Stimulated activated CD4-positive, alpha-beta T cell treated with anti-CD3 and anti-CD28 coated beads, Interleukin-1b, Interleukin-23, amount 100 ng/mL, for 24 hours (primary cell): Measurements from ENCODE around the gene PRKG1.

Experiments used
- DNase-seq, 4 experiments: peaks; one replicate each; pipeline ENCODE4 v3.0.0-alpha.2; 2020; ENCODE audit warnings: low read depth in 4 of 4, low spot score in 1 of 4

PRKG1 gene

GRCh38 chr10:51857305-51857704, 783.0 kb downstream of the PRKG1 start:
- DNase-seq, result no peak

GRCh38 chr10:51860257-51860656, 786.0 kb downstream of the PRKG1 start:
- no peak for DNase-seq

DNA sequence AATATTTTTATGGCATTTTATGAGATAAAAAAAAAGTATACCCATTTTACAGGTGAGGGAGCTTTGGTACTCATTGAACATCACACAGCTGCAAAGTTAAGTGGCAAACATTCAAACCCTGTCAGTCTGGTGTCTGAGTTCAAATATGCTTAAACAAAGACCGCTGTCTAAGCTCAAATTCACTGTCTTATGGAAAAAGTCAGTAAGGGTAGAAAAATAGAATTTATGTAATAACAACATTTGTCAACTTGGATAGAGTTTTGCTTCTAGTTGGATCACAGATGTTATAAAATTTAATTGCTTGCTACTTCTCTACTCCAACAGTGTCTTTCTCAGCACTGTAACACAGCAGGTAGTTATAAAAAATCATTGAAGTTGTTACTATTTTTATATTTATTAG, 786.8 kb downstream of the PRKG1 start:
- no peak for DNase-seq

GRCh38 chr10:51861731-51862130, 787.4 kb downstream of the PRKG1 start:
- DNase-seq, result no peak

DNA sequence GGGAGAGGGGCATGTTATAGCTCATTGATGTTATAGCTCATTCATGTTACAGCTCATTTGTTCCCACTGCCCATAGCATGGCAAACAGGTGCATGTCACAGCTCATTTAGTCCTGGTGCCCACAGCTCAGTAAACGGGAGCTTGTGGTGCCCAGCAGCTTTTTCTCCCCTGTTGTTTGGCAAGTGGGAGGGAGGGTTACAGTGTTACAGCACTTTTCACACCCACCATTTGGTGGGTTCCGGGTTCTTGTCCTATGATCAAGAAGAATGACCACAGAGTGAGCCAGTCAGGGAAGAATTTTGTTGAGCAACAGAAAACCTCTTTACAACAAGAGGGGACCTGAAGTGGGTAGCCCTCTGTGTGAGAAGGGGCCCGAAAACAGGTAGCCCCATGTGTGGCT, 787.9 kb downstream of the PRKG1 start:
- no peak for DNase-seq

GRCh38 chr10:51867956-51868355, 793.7 kb downstream of the PRKG1 start:
- DNase-seq, result no peak

DNA sequence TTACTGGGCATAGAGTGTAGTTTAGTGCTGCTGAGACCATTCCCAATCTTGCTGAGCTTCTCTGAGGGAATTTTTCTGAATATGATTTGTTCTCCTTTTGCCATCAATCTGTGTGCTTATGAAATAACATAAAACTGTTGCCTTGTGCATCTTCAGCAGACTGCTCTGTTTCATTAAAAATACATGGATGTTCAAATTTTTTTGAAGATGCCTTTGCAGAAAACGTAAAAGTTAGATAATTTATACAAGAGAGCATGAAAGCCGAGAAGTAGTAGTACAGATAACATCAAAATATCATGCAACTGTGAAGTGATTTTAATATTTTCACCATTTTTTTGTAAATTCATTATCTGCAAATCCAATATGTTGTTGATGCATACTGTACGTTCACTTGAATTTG, 799.8 kb downstream of the PRKG1 start:
- no peak for DNase-seq

DNA sequence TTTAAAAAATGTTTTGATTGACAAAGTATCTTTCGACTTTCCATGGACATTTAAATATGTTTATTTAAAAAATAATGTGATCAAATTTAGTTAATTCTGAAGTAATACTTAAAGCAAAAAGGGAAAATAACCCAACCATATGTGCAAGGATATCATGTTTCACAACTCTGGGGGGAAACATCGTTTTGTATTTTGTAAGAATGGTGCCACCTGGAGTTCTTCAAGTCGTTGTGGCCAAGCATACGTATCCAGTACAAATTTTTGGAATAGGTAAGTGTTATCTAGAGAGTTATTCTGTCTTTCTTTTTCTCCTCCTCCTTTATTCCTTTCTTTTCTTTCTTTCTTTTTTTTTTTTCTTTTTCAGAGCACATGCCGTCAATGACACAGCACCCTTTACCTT, 801.3 kb downstream of the PRKG1 start:
- no peak for DNase-seq

DNA sequence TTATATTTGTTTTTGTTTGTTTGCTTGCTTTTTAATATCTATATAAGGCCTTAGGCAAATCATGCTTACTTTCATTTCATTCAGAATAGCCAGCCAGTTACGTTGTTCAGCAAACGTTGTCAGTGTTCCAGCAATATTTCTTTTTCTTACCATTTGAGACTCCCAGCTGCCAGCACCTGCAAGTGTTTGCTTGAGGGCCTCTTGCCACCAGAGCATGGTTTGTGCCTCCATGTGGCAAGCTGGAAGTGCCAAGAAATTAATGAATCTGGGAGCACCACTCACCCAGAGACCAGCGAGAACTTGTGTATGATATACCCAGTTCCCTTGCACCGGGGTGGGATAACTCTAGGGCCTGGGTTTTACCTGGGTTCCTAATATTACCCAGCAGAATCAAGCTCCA, 802.2 kb downstream of the PRKG1 start:
- DNase-seq, result no peak

- no peak for DNase-seq
Observed at GRCh38 chr10:51876979-51877378, 802.7 kb downstream of the PRKG1 start.

GRCh38 chr10:51877636-51878035, 803.3 kb downstream of the PRKG1 start:
- DNase-seq, result no peak

DNA sequence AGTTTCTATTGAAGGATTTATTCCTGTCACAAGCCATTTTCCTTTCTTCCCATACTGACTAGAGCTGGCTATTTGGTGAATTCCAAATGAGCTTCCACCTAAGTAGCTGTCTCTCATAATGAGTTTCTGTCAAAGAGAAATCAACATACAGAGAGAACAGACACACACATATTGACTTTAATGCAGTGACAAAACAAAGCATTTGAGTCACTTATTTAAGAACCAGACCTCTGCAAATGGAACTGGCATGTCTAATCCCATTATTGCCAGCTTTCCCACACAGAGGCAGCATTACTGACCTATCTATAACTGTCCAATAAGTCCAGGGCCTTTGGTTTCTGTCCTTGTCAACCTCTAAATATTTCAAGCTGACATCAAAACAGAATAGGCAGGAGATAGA, 804.4 kb downstream of the PRKG1 start:
- DNase-seq, result no peak

DNA sequence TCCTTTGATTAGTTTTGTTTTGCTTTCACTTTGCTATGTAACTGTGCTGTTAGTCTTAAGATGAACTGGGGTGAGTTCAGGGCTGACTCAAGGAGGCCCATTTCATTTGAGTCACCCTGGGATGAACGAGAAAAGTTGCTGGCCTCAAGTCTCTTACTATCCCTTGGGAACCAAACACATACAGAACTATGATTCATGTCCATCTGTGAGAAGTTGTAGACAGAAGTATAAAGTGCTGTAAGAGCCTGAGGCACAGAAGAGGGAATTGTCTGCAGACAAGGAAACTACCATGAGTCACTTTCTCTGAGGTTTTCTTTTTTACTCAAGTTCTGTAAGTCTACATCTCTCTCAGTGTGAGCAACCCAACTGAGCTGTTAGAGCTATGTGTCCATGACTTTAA, 805.0 kb downstream of the PRKG1 start:
- DNase-seq, result no peak

DNA sequence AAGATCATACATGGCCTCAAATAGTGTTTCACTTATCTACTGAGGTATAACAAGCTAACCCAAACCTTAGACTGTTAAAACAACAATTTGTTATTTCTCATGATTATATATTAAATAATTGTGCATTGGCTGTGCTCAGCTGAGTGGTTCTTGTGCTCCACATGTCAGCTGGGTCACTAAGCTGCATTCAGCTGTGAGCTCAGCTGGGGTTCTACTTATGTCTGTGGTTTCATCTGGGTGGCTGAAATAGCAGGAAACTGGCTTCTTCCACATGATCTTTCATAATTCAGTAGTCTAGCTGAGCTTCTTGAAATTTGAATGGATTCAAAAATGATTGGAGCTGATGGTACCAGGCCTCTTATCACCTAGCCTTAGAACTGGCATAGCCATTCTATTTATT, 806.9 kb downstream of the PRKG1 start:
- no peak for DNase-seq

DNA sequence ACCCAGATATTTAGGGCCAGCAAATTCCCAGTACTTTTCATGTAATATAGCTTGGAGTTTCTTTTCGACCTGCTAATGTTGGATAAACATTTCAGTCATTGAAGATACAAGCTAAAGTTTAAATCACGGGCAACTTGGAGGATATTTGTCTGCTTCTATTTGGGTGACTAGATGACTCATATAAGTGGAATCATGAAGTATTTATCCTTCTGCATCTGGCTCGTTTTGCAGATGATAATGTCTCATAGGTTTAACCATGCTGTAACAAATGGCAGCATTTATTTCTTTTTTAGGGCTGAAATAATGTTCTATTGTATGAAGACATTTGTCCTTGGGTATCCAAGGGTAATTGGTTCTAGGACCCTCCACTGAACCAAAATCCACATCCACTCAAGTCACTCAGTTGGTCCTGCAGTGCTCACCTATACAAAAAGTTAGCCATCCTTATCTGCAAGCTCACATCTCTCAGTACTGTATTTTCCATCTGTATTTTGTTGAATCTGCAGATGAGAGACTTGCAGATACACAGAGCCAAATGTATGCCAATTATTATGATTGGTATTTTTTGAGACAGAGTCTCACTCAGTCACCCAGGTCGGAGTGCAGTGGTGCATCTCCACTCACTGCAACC, 812.3 kb downstream of the PRKG1 start:
- DNase-seq, result no peak

GRCh38 chr10:51888263-51888662, 814.0 kb downstream of the PRKG1 start:
- no peak for DNase-seq

- no peak for DNase-seq
Observed at GRCh38 chr10:51892313-51892712, 818.0 kb downstream of the PRKG1 start.

- DNase-seq, result no peak
Observed at GRCh38 chr10:51892965-51893658, 818.8 kb downstream of the PRKG1 start.

GRCh38 chr10:51894771-51895578, 820.7 kb downstream of the PRKG1 start:
- DNase-seq, result no peak

GRCh38 chr10:51896849-51897248, 822.6 kb downstream of the PRKG1 start:
- no peak for DNase-seq

DNA sequence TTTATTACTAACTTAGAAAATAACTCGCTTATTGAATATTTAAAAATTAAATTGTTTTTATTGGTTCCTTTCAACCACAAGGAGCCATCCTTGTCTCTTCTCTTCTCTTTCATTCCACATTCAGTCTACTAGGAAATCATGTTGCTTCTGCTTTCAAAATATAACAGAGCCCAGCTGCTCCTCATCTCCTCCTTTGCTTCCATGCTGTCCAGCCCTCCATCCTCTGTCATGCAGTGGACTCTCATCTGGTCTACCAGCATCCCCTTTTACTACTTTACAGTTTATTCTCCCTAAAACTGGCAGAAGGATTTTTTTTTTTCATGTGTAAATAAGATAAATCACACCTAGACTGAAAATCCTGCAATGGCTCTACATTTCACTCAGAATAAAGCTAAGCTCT, 823.3 kb downstream of the PRKG1 start:
- DNase-seq, result no peak

DNA sequence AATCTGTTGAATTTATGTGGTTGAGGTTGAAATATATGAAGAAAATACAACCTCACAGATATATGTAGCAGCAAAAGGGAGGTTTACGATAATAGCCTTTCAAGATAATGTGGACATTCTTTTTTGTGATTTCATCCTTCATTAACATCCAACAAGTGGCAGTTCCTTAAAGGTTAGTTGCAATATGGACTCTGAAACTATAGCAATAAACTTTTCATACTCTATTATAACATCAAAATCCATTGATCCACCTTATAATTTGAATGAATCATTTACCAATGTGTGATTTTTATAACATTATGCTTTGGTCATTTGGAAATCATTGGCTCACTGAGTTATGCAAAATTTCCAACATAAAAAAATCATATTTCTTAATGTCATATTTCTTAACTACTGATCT, 825.9 kb downstream of the PRKG1 start:
- DNase-seq, result no peak
